Measurements from ENCODE around the gene TAF4B. TPM values are rescaled to one million over a fixed set of nuclear protein-coding genes. Genes with fewer than 3 reads are reported as not detected.
"Not testable (repeated sequence)": the region's sequence is repeated elsewhere in the genome, so short reads cannot be mapped to it uniquely, and the experiment has no call there.

The TAF4B gene
- total RNA-seq, 1 experiment from 2014 or later = 2.0 TPM

- Histone ChIP-seq H3K27ac (ENCODE audit: low read depth, low read length, poor library complexity, severe bottlenecking) (no peak overlapping the region), H3K9me3 (ENCODE audit: low read depth, low read length, poor library complexity, severe bottlenecking) (no peaks in the 10 kb centered on the region), H3K27me3 (replicated peaks; ENCODE audit: insufficient read depth, low read depth, low read length, poor library complexity) (no peaks in the 10 kb centered on the region), H3K36me3 (ENCODE audit: insufficient read depth, low read length, poor library complexity, severe bottlenecking) (no peaks in the 10 kb centered on the region), H3K4me1 (ENCODE audit: insufficient read depth, low read length, poor library complexity, severe bottlenecking) (no peaks in the 10 kb centered on the region), H3K4me3 (ENCODE audit: low read depth, low read length, poor library complexity, severe bottlenecking) (no peak overlapping the region)
- POLR2A ChIA-PET (ENCODE audit: low non-redundant PET) = no interaction called here
- DNase-seq (ENCODE audit: low spot score) = no peak
- intact Hi-C loops (cut with micrococcal nuclease; ENCODE audit: unreplicated experiment) = no loop called here
- no peak for TF ChIP-seq CTCF (conservative IDR thresholded peaks at IDR 0.05; ENCODE audit: low read depth, low read length)
- TF ChIP-seq EZH2 (IDR thresholded peaks at IDR 0.05; ENCODE audit: borderline replicate concordance, low read depth, low read length, poor library complexity, severe bottlenecking) = no peak
- BruUV-seq (replicated peaks) = no TSS peak
- CTCF ChIA-PET = no interaction called here
Observed at GRCh38 chr18:26230497-26230896, 4.3 kb downstream of the TAF4B start.

- H3K27ac ChIP-seq (ENCODE audit: low read depth, low read length, poor library complexity, severe bottlenecking) = no peak overlapping the region
- DNase-seq (ENCODE audit: low spot score) = no peak
- intact Hi-C loops (cut with micrococcal nuclease; ENCODE audit: unreplicated experiment) = no loop called here
- H3K4me3 ChIP-seq (ENCODE audit: low read depth, low read length, poor library complexity, severe bottlenecking) = no peak overlapping the region
- no peaks in the 10 kb centered on the region for H3K36me3 ChIP-seq (ENCODE audit: insufficient read depth, low read length, poor library complexity, severe bottlenecking)
- CTCF ChIA-PET = no interaction called here
- no peaks in the 10 kb centered on the region for H3K9me3 ChIP-seq (ENCODE audit: low read depth, low read length, poor library complexity, severe bottlenecking)
- H3K4me1 ChIP-seq (ENCODE audit: insufficient read depth, low read length, poor library complexity, severe bottlenecking) = no peaks in the 10 kb centered on the region
- TF ChIP-seq CTCF (conservative IDR thresholded peaks at IDR 0.05; ENCODE audit: low read depth, low read length) (no peak), EZH2 (IDR thresholded peaks at IDR 0.05; ENCODE audit: borderline replicate concordance, low read depth, low read length, poor library complexity, severe bottlenecking) (no peak)
- H3K27me3 ChIP-seq (replicated peaks; ENCODE audit: insufficient read depth, low read depth, low read length, poor library complexity) = no peaks in the 10 kb centered on the region
- POLR2A ChIA-PET (ENCODE audit: low non-redundant PET) = no interaction called here
- no TSS peak for BruUV-seq (replicated peaks)
Observed at GRCh38 chr18:26233208-26233607, 7.0 kb downstream of the TAF4B start.

GRCh38 chr18:26237363-26237762 is 11.1 kb downstream of the TAF4B start:
- H3K4me1 ChIP-seq (ENCODE audit: insufficient read depth, low read length, poor library complexity, severe bottlenecking); H3K27ac ChIP-seq (ENCODE audit: low read depth, low read length, poor library complexity, severe bottlenecking); CTCF ChIA-PET; H3K27me3 ChIP-seq (replicated peaks; ENCODE audit: insufficient read depth, low read depth, low read length, poor library complexity); H3K9me3 ChIP-seq (ENCODE audit: low read depth, low read length, poor library complexity, severe bottlenecking); H3K36me3 ChIP-seq (ENCODE audit: insufficient read depth, low read length, poor library complexity, severe bottlenecking); H3K4me3 ChIP-seq (ENCODE audit: low read depth, low read length, poor library complexity, severe bottlenecking); DNase-seq (ENCODE audit: low spot score); POLR2A ChIA-PET (ENCODE audit: low non-redundant PET); BruUV-seq (replicated peaks); intact Hi-C loops (cut with micrococcal nuclease; ENCODE audit: unreplicated experiment): not testable (repeated sequence)

- intact Hi-C loops (cut with micrococcal nuclease; ENCODE audit: unreplicated experiment); BruUV-seq (replicated peaks); H3K36me3 ChIP-seq (ENCODE audit: insufficient read depth, low read length, poor library complexity, severe bottlenecking); H3K27me3 ChIP-seq (replicated peaks; ENCODE audit: insufficient read depth, low read depth, low read length, poor library complexity); H3K9me3 ChIP-seq (ENCODE audit: low read depth, low read length, poor library complexity, severe bottlenecking); DNase-seq (ENCODE audit: low spot score); H3K27ac ChIP-seq (ENCODE audit: low read depth, low read length, poor library complexity, severe bottlenecking); H3K4me3 ChIP-seq (ENCODE audit: low read depth, low read length, poor library complexity, severe bottlenecking); POLR2A ChIA-PET (ENCODE audit: low non-redundant PET); H3K4me1 ChIP-seq (ENCODE audit: insufficient read depth, low read length, poor library complexity, severe bottlenecking); CTCF ChIA-PET: not testable (repeated sequence)
Observed at GRCh38 chr18:26238718-26239117, 12.5 kb downstream of the TAF4B start.

GRCh38 chr18:26242392-26242791 is 16.1 kb downstream of the TAF4B start:
- intact Hi-C loops (cut with micrococcal nuclease; ENCODE audit: unreplicated experiment); H3K27me3 ChIP-seq (replicated peaks; ENCODE audit: insufficient read depth, low read depth, low read length, poor library complexity): not testable (repeated sequence)

GRCh38 chr18:26245434-26245833 is 19.2 kb downstream of the TAF4B start:
- CTCF ChIA-PET = not testable (repeated sequence)

More at GRCh38 chr18:26242392-26242791, 16.1 kb downstream of the TAF4B start:
- CTCF ChIA-PET; DNase-seq (ENCODE audit: low spot score); H3K4me3 ChIP-seq (ENCODE audit: low read depth, low read length, poor library complexity, severe bottlenecking); H3K27ac ChIP-seq (ENCODE audit: low read depth, low read length, poor library complexity, severe bottlenecking); H3K4me1 ChIP-seq (ENCODE audit: insufficient read depth, low read length, poor library complexity, severe bottlenecking); POLR2A ChIA-PET (ENCODE audit: low non-redundant PET); BruUV-seq (replicated peaks); H3K9me3 ChIP-seq (ENCODE audit: low read depth, low read length, poor library complexity, severe bottlenecking); H3K36me3 ChIP-seq (ENCODE audit: insufficient read depth, low read length, poor library complexity, severe bottlenecking): not testable (repeated sequence)

More at GRCh38 chr18:26245434-26245833, 19.2 kb downstream of the TAF4B start:
- H3K9me3 ChIP-seq (ENCODE audit: low read depth, low read length, poor library complexity, severe bottlenecking); POLR2A ChIA-PET (ENCODE audit: low non-redundant PET); intact Hi-C loops (cut with micrococcal nuclease; ENCODE audit: unreplicated experiment); BruUV-seq (replicated peaks); H3K4me3 ChIP-seq (ENCODE audit: low read depth, low read length, poor library complexity, severe bottlenecking); H3K36me3 ChIP-seq (ENCODE audit: insufficient read depth, low read length, poor library complexity, severe bottlenecking); DNase-seq (ENCODE audit: low spot score); H3K27me3 ChIP-seq (replicated peaks; ENCODE audit: insufficient read depth, low read depth, low read length, poor library complexity); H3K4me1 ChIP-seq (ENCODE audit: insufficient read depth, low read length, poor library complexity, severe bottlenecking); H3K27ac ChIP-seq (ENCODE audit: low read depth, low read length, poor library complexity, severe bottlenecking): not testable (repeated sequence)

All from A673 (cell line).